Adrenal gland (tissue), 12 donors: Measurements from ENCODE around the gene CREBBP. TPM values are rescaled to one million over a fixed set of nuclear protein-coding genes. Genes with fewer than 3 reads are reported as not detected.

Source experiments
- DNase-seq, 7 donors: peaks; one replicate each; pipeline ENCODE4 v3.0.0-alpha.2; 2019 to 2020
- H3K27ac ChIP-seq, 5 donors: fragments of 200-600 bp; sonication (generic) in 4 of 5; 1 replicate in 3 of 5; 2 replicates in 2 of 5; pipeline versions ENCODE4 v1.5.1 to v1.8.0; 2016 to 2020; ENCODE audit warnings: mild to moderate bottlenecking in 1 of 5
- H3K27me3 ChIP-seq: fragments of 200-600 bp; 2 replicates; pipeline ENCODE4 v1.8.0; 2021
- H3K36me3 ChIP-seq, 2 donors: fragments of 200-600 bp; replicated peaks in 1 of 2; 1 replicate in 1 of 2; 2 replicates in 1 of 2; pipeline versions ENCODE4 v1.5.1 to v1.8.0; 2018 to 2022
- H3K4me1 ChIP-seq, 2 donors: fragments of 200-600 bp; replicated peaks in 1 of 2; 1 replicate in 1 of 2; 2 replicates in 1 of 2; pipeline versions ENCODE4 v1.5.1 to v1.8.0; 2018 to 2021
- H3K4me3 ChIP-seq, 4 donors: fragments of 200-600 bp; sonication (generic) in 3 of 4; one replicate each; pipeline ENCODE4 v1.5.1; 2016 to 2018
- H3K9me3 ChIP-seq, 3 donors: fragments of 200-600 bp; sonication (generic) in 1 of 3; replicated peaks in 1 of 3; 1 replicate in 2 of 3; 2 replicates in 1 of 3; pipeline versions ENCODE4 v1.5.1 to v1.8.0; 2016 to 2021
- POLR2A ChIP-seq, 2 donors: fragments of 450-650 bp; IDR thresholded peaks; one replicate each; pipeline ENCODE4 v1.6.1; 2017; ENCODE audit warnings: antibody characterized with exemption in 2 of 2, mild to moderate bottlenecking in 2 of 2, moderate library complexity in 1 of 2
- WGBS, 4 donors: extraction: QIAGEN DNeasy Blood & Tissue Kit in 2 of 4; methylation state at CpG; one replicate each; pipeline versions ENCODE4 v1.1.5 to v1.1.7; 2013 to 2017; 5-methylcytosine and 5-hydroxymethylcytosine counted together
- intact Hi-C, 2 donors: fragments of 100-400 bp; cut with DNase I; formaldehyde crosslinking; loops; one replicate each; pipeline versions ENCODE4 v1.14.1 to v1.15.0; 2022 to 2023
- polyA plus RNA-seq, 3 donors: library from polyadenylated mRNA; stranded (reverse); fragments of 200-250 nt in 2 of 3; fragments of 350-450 nt in 1 of 3; fragmentation: Illumina TruSeq in 1 of 3; extraction: RNeasy Lipid Tissue Mini Kit (QIAGEN cat#74804) in 1 of 3; gene quantifications; one replicate each; pipeline ENCODE4 v1.2.3, GENCODE V29; 2013 to 2014
- total RNA-seq, 9 donors: library from RNA; depleted of rRNA in 4 of 9; stranded (reverse); fragments of >200 nt in 4 of 9; fragments of 120-200 nt in 1 of 9; fragmentation: NEBNext Ultra II Directional in 1 of 9; extraction: Animal tissue kit (Norgen Biotek cat#: 25700) in 1 of 9; gene quantifications; one replicate each; pipeline versions ENCODE4 v1.1.0 to v1.2.4, GENCODE V29; 2013 to 2023
- TF ChIP-seq, protein P1 (sequence below), 6 experiments: fragments of 450-650 bp in 4 of 6; fragments of 200-600 bp in 2 of 6; sonication (generic) in 1 of 6; IDR thresholded peaks; 1 replicate in 5 of 6; 2 replicates in 1 of 6; pipeline versions ENCODE4 v1.5.1 to v1.8.0; 2016 to 2021; ENCODE audit warnings: antibody characterized with exemption in 6 of 6, mild to moderate bottlenecking in 2 of 6, moderate library complexity in 1 of 6
- donor health status: healthy with polysubstance abuse.
- donor health status: Bipolar disorder and iron deficiency.
- donor health status: DM: yes; HTN: yes; CAD: no.
- donor health status: DM: no; HTN: no; CAD: no.
- donor health status: DM: no; HTN: no; CAD: no.
- donor health status: DM: yes; HTN: yes; CAD: no.

CREBBP gene
- total and polyA plus RNA-seq, 12 donors, result 13.7 to 67.7 (median 44.1) TPM

DNA sequence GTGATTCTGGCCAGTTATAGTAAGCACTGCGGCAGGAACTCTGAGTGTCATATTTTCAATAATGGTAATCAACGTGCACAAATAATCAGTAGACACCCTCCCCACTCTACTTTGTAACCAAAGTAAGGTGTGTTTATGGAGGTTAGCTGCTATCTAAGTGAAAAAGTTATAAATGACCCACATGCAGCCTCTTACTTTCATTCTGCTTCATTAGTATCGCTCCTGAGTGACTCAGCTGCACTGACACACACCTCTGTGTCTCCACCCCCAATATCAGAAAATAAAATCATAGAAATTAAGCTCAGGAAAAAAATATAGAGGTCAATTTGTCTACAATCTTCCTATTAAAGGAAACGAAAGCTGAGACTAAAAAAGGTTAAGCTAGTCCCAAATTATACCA, 99.1 kb downstream of the CREBBP start:
- TF ChIP-seq, protein P1, sequence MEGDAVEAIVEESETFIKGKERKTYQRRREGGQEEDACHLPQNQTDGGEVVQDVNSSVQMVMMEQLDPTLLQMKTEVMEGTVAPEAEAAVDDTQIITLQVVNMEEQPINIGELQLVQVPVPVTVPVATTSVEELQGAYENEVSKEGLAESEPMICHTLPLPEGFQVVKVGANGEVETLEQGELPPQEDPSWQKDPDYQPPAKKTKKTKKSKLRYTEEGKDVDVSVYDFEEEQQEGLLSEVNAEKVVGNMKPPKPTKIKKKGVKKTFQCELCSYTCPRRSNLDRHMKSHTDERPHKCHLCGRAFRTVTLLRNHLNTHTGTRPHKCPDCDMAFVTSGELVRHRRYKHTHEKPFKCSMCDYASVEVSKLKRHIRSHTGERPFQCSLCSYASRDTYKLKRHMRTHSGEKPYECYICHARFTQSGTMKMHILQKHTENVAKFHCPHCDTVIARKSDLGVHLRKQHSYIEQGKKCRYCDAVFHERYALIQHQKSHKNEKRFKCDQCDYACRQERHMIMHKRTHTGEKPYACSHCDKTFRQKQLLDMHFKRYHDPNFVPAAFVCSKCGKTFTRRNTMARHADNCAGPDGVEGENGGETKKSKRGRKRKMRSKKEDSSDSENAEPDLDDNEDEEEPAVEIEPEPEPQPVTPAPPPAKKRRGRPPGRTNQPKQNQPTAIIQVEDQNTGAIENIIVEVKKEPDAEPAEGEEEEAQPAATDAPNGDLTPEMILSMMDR (IDR thresholded peaks at IDR 0.05), result no peak
- no peak for TF ChIP-seq POLR2A (IDR thresholded peaks at IDR 0.05)
- Histone ChIP-seq H3K36me3 (peaks cover 0 to 63% of the 10 kb centered on the region in 2 donors), H3K27me3 (no peaks in the 10 kb centered on the region), H3K4me1 (peaks cover 0 to 7% of the 10 kb centered on the region in 2 donors), H3K4me3 (no peak overlapping the region), H3K9me3 (no peaks in the 10 kb centered on the region), H3K27ac (no peak overlapping the region)
- intact Hi-C loops, result no loop called here
- 67 to 76% (median 74%) methylated on average over 4 of the region's 4 CpGs for WGBS, 4 donors
- DNase-seq, result no peak

DNA sequence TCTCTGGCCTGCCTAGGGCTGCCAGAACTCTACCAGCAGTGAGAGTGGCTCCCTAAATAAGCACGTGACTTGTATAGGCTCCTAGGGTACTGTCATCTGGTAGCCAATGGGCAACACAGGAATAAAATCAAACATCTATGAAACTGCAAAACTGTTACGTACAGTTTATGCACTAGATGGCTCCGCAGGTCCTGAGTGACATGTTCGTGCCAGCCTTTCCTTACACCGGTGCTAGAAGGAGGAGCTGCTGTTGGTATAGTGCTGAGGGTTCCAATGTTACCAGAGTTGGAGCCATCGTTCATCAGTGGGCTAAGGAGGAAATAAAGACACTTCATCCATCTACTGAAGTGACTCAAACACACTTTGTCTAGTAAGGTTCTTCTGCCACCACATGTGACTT, 99.9 kb downstream of the CREBBP start:
- Histone ChIP-seq H3K27me3 (no peaks in the 10 kb centered on the region), H3K4me1 (peaks cover 0 to 7% of the 10 kb centered on the region in 2 donors), H3K27ac (no peak overlapping the region), H3K9me3 (no peaks in the 10 kb centered on the region), H3K4me3 (no peak overlapping the region), H3K36me3 (peaks cover 0 to 71% of the 10 kb centered on the region in 2 donors)
- 43 to 64% (median 49%) methylated on average over 6 of the region's 6 CpGs for WGBS, 4 donors
- TF ChIP-seq, protein P1 (IDR thresholded peaks at IDR 0.05), result no peak
- no peak for TF ChIP-seq POLR2A (IDR thresholded peaks at IDR 0.05)
- DNase-seq, result peak in 1 of 7 donors; percentile 52
- intact Hi-C loops, result no loop called here

DNA sequence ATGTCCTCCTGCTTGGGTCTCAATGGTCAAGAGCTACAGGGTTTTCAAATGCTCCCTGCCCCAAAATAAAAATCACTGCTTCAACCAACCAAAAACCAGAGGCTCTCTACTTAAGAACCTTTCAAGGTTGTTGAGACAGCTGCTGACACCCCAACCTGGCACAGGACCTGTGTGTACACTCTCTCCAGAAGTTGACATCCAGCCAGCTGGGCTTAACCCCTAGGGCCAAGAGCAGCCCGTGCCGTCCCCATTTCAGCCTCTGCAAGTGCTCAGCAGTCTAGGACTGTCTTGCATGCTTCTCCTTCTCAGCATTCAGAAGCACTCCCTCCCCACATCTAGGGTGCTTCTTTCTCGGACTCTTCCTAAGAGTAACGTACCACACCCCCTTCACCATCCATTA, 104.2 kb downstream of the CREBBP start:
- Histone ChIP-seq H3K9me3 (no peaks in the 10 kb centered on the region), H3K4me3 (no peak overlapping the region), H3K27ac (peak overlapping the region in 1 of 5 donors; percentile 6), H3K36me3 (peaks cover 0 to 88% of the 10 kb centered on the region in 2 donors), H3K4me1 (peaks cover 0 to 6% of the 10 kb centered on the region in 2 donors), H3K27me3 (no peaks in the 10 kb centered on the region)
- TF ChIP-seq, protein P1 (IDR thresholded peaks at IDR 0.05), result no peak
- no peak for TF ChIP-seq POLR2A (IDR thresholded peaks at IDR 0.05)
- intact Hi-C loops, result no loop called here
- DNase-seq, result peak in 6 of 7 donors; percentile 41 to 69 (median 53)
- 53 to 79% (median 74%) methylated on average over 4 of the region's 4 CpGs for WGBS, 4 donors

GRCh38 chr16:3774819-3775218, 105.7 kb downstream of the CREBBP start:
- intact Hi-C loops, result no loop called here
- TF ChIP-seq POLR2A (IDR thresholded peaks at IDR 0.05), result no peak
- TF ChIP-seq, protein P1 (IDR thresholded peaks at IDR 0.05), result no peak

More at GRCh38 chr16:3774819-3775218, 105.7 kb downstream of the CREBBP start:
- H3K27ac ChIP-seq, result no peak overlapping the region
- H3K27me3 ChIP-seq, result no peaks in the 10 kb centered on the region
- WGBS, 4 donors, result 78 to 87% (median 84%) methylated on average over 6 of the region's 6 CpGs
- H3K9me3 ChIP-seq, result no peaks in the 10 kb centered on the region
- no peak overlapping the region for H3K4me3 ChIP-seq
- peaks cover 0 to 4% of the 10 kb centered on the region in 2 donors for H3K4me1 ChIP-seq
- DNase-seq, result peak in 1 of 7 donors; percentile 45
- peaks cover 0 to 87% of the 10 kb centered on the region in 2 donors for H3K36me3 ChIP-seq
